ENCODE measurements around the gene TEKT1. TPM values are rescaled to one million over a fixed set of nuclear protein-coding genes. Genes with fewer than 3 reads are reported as not detected.
"Not testable (repeated sequence)": the region's sequence is repeated elsewhere in the genome, so short reads cannot be mapped to it uniquely, and the experiment has no call there.

TEKT1 gene
- polyA plus RNA-seq, 2 donors: not detected

- H3K9me3 ChIP-seq (ENCODE audit: control insufficient read depth in 2 of 2, insufficient read depth in 1 of 2, low read depth in 1 of 2, low read length in 1 of 2): no peaks in the 10 kb centered on the region
- no peak overlapping the region for H3K4me3 ChIP-seq (ENCODE audit: low read depth in 1 of 2, low read length in 2 of 2)
- no peaks in the 10 kb centered on the region for H3K36me3 ChIP-seq (ENCODE audit: control insufficient read depth in 2 of 2, insufficient read depth in 2 of 2, low read length in 1 of 2)
- no peak overlapping the region for H3K27ac ChIP-seq (ENCODE audit: low read depth in 2 of 2, low read length in 1 of 2)
- peaks cover 0 to 5% of the 10 kb centered on the region in 2 donors for H3K27me3 ChIP-seq (ENCODE audit: control insufficient read depth in 1 of 2, insufficient read depth in 2 of 2, low read length in 2 of 2)
- H3K4me1 ChIP-seq (ENCODE audit: control insufficient read depth in 2 of 2, insufficient read depth in 2 of 2, low read length in 1 of 2): no peaks in the 10 kb centered on the region
Observed at GRCh38 chr17:6823011-6823442, 8.5 kb downstream of the TEKT1 start.

- Histone ChIP-seq H3K36me3 (ENCODE audit: control insufficient read depth in 2 of 2, insufficient read depth in 2 of 2, low read length in 1 of 2) (no peaks in the 10 kb centered on the region), H3K27ac (ENCODE audit: low read depth in 2 of 2, low read length in 1 of 2) (no peak overlapping the region), H3K4me3 (ENCODE audit: low read depth in 1 of 2, low read length in 2 of 2) (no peak overlapping the region), H3K4me1 (ENCODE audit: control insufficient read depth in 2 of 2, insufficient read depth in 2 of 2, low read length in 1 of 2) (no peaks in the 10 kb centered on the region), H3K27me3 (ENCODE audit: control insufficient read depth in 1 of 2, insufficient read depth in 2 of 2, low read length in 2 of 2) (peaks cover 0 to 5% of the 10 kb centered on the region in 2 donors), H3K9me3 (ENCODE audit: control insufficient read depth in 2 of 2, insufficient read depth in 1 of 2, low read depth in 1 of 2, low read length in 1 of 2) (peaks cover 0 to 2% of the 10 kb centered on the region in 2 donors)
- 84 to 95% methylated on average over 3 of the region's 3 CpGs for WGBS, 2 donors
Observed at GRCh38 chr17:6818938-6819337, 12.6 kb downstream of the TEKT1 start.

GRCh38 chr17:6816368-6816767 is 15.2 kb downstream of the TEKT1 start:
- 71 to 76% methylated on average over 3 of the region's 3 CpGs for WGBS, 2 donors
- not testable (repeated sequence) for H3K9me3 ChIP-seq (ENCODE audit: control insufficient read depth in 2 of 2, insufficient read depth in 1 of 2, low read depth in 1 of 2, low read length in 1 of 2); H3K36me3 ChIP-seq (ENCODE audit: control insufficient read depth in 2 of 2, insufficient read depth in 2 of 2, low read length in 1 of 2); H3K27me3 ChIP-seq (ENCODE audit: control insufficient read depth in 1 of 2, insufficient read depth in 2 of 2, low read length in 2 of 2); H3K4me1 ChIP-seq (ENCODE audit: control insufficient read depth in 2 of 2, insufficient read depth in 2 of 2, low read length in 1 of 2); H3K27ac ChIP-seq (ENCODE audit: low read depth in 2 of 2, low read length in 1 of 2); H3K4me3 ChIP-seq (ENCODE audit: low read depth in 1 of 2, low read length in 2 of 2)

- Histone ChIP-seq H3K4me3 (ENCODE audit: low read depth in 1 of 2, low read length in 2 of 2) (no peak overlapping the region), H3K27me3 (ENCODE audit: control insufficient read depth in 1 of 2, insufficient read depth in 2 of 2, low read length in 2 of 2) (peaks cover 0 to 5% of the 10 kb centered on the region in 2 donors), H3K4me1 (ENCODE audit: control insufficient read depth in 2 of 2, insufficient read depth in 2 of 2, low read length in 1 of 2) (peaks cover 0 to 2% of the 10 kb centered on the region in 2 donors), H3K9me3 (ENCODE audit: control insufficient read depth in 2 of 2, insufficient read depth in 1 of 2, low read depth in 1 of 2, low read length in 1 of 2) (peaks cover 0 to 2% of the 10 kb centered on the region in 2 donors), H3K36me3 (ENCODE audit: control insufficient read depth in 2 of 2, insufficient read depth in 2 of 2, low read length in 1 of 2) (no peaks in the 10 kb centered on the region), H3K27ac (ENCODE audit: low read depth in 2 of 2, low read length in 1 of 2) (no peak overlapping the region)
- WGBS, 2 donors: 79 to 86% methylated on average over 10 of the region's 10 CpGs
Observed at GRCh38 chr17:6815775-6816174, 15.8 kb downstream of the TEKT1 start.

- Histone ChIP-seq H3K4me3 (ENCODE audit: low read depth in 1 of 2, low read length in 2 of 2) (no peak overlapping the region), H3K9me3 (ENCODE audit: control insufficient read depth in 2 of 2, insufficient read depth in 1 of 2, low read depth in 1 of 2, low read length in 1 of 2) (peaks cover 0 to 2% of the 10 kb centered on the region in 2 donors), H3K27me3 (ENCODE audit: control insufficient read depth in 1 of 2, insufficient read depth in 2 of 2, low read length in 2 of 2) (no peaks in the 10 kb centered on the region), H3K4me1 (ENCODE audit: control insufficient read depth in 2 of 2, insufficient read depth in 2 of 2, low read length in 1 of 2) (peaks cover 0 to 2% of the 10 kb centered on the region in 2 donors), H3K36me3 (ENCODE audit: control insufficient read depth in 2 of 2, insufficient read depth in 2 of 2, low read length in 1 of 2) (no peaks in the 10 kb centered on the region), H3K27ac (ENCODE audit: low read depth in 2 of 2, low read length in 1 of 2) (no peak overlapping the region)
- 54 to 67% methylated on average over 9 of the region's 9 CpGs for WGBS, 2 donors
Observed at GRCh38 chr17:6812295-6812694, 19.2 kb downstream of the TEKT1 start.

GRCh38 chr17:6811510-6811909 is 20.0 kb downstream of the TEKT1 start:
- no peaks in the 10 kb centered on the region for H3K27me3 ChIP-seq (ENCODE audit: control insufficient read depth in 1 of 2, insufficient read depth in 2 of 2, low read length in 2 of 2)
- H3K9me3 ChIP-seq (ENCODE audit: control insufficient read depth in 2 of 2, insufficient read depth in 1 of 2, low read depth in 1 of 2, low read length in 1 of 2): peaks cover 0 to 2% of the 10 kb centered on the region in 2 donors
- no peak overlapping the region for H3K4me3 ChIP-seq (ENCODE audit: low read depth in 1 of 2, low read length in 2 of 2)
- no peak overlapping the region for H3K27ac ChIP-seq (ENCODE audit: low read depth in 2 of 2, low read length in 1 of 2)
- no peaks in the 10 kb centered on the region for H3K36me3 ChIP-seq (ENCODE audit: control insufficient read depth in 2 of 2, insufficient read depth in 2 of 2, low read length in 1 of 2)
- WGBS, 2 donors: 86 to 93% methylated on average over 9 of the region's 9 CpGs
- peaks cover 0 to 2% of the 10 kb centered on the region in 2 donors for H3K4me1 ChIP-seq (ENCODE audit: control insufficient read depth in 2 of 2, insufficient read depth in 2 of 2, low read length in 1 of 2)

GRCh38 chr17:6800422-6801027 is 31.0 kb downstream of the TEKT1 start:
- Histone ChIP-seq H3K36me3 (ENCODE audit: control insufficient read depth in 2 of 2, insufficient read depth in 2 of 2, low read length in 1 of 2) (no peaks in the 10 kb centered on the region), H3K4me1 (ENCODE audit: control insufficient read depth in 2 of 2, insufficient read depth in 2 of 2, low read length in 1 of 2) (peaks cover 0 to 2% of the 10 kb centered on the region in 2 donors), H3K27ac (ENCODE audit: low read depth in 2 of 2, low read length in 1 of 2) (no peak overlapping the region), H3K9me3 (ENCODE audit: control insufficient read depth in 2 of 2, insufficient read depth in 1 of 2, low read depth in 1 of 2, low read length in 1 of 2) (no peaks in the 10 kb centered on the region), H3K27me3 (ENCODE audit: control insufficient read depth in 1 of 2, insufficient read depth in 2 of 2, low read length in 2 of 2) (no peaks in the 10 kb centered on the region), H3K4me3 (ENCODE audit: low read depth in 1 of 2, low read length in 2 of 2) (no peak overlapping the region)
- 80 to 91% methylated on average over 13 of the region's 13 CpGs for WGBS, 2 donors

- Histone ChIP-seq H3K27me3 (ENCODE audit: control insufficient read depth in 1 of 2, insufficient read depth in 2 of 2, low read length in 2 of 2) (no peaks in the 10 kb centered on the region), H3K4me3 (ENCODE audit: low read depth in 1 of 2, low read length in 2 of 2) (no peak overlapping the region), H3K9me3 (ENCODE audit: control insufficient read depth in 2 of 2, insufficient read depth in 1 of 2, low read depth in 1 of 2, low read length in 1 of 2) (no peaks in the 10 kb centered on the region), H3K36me3 (ENCODE audit: control insufficient read depth in 2 of 2, insufficient read depth in 2 of 2, low read length in 1 of 2) (no peaks in the 10 kb centered on the region), H3K4me1 (ENCODE audit: control insufficient read depth in 2 of 2, insufficient read depth in 2 of 2, low read length in 1 of 2) (peaks cover 0 to 2% of the 10 kb centered on the region in 2 donors), H3K27ac (ENCODE audit: low read depth in 2 of 2, low read length in 1 of 2) (no peak overlapping the region)
- 82 to 87% methylated on average over 6 of the region's 6 CpGs for WGBS, 2 donors
Observed at GRCh38 chr17:6799738-6800137, 31.8 kb downstream of the TEKT1 start.

GRCh38 chr17:6797718-6798351 is 33.7 kb downstream of the TEKT1 start:
- peaks cover 0 to 2% of the 10 kb centered on the region in 2 donors for H3K4me1 ChIP-seq (ENCODE audit: control insufficient read depth in 2 of 2, insufficient read depth in 2 of 2, low read length in 1 of 2)
- no peak overlapping the region for H3K4me3 ChIP-seq (ENCODE audit: low read depth in 1 of 2, low read length in 2 of 2)
- H3K36me3 ChIP-seq (ENCODE audit: control insufficient read depth in 2 of 2, insufficient read depth in 2 of 2, low read length in 1 of 2): no peaks in the 10 kb centered on the region
- H3K9me3 ChIP-seq (ENCODE audit: control insufficient read depth in 2 of 2, insufficient read depth in 1 of 2, low read depth in 1 of 2, low read length in 1 of 2): no peaks in the 10 kb centered on the region
- no peaks in the 10 kb centered on the region for H3K27me3 ChIP-seq (ENCODE audit: control insufficient read depth in 1 of 2, insufficient read depth in 2 of 2, low read length in 2 of 2)
- H3K27ac ChIP-seq (ENCODE audit: low read depth in 2 of 2, low read length in 1 of 2): no peak overlapping the region
- 79 to 80% methylated on average over 8 of the region's 8 CpGs for WGBS, 2 donors

All from esophagus (tissue), 2 donors.